T-helper 1 cell treated with Interleukin-12 subunit alpha and Interleukin-12 subunit beta and Interleukin-4 antibody, amounts not matched to agents 30 ng/mL and 1 ng/mL, for 36 hours (primary cell): ENCODE measurements around the gene SPTBN4. TPM values are rescaled to one million over a fixed set of nuclear protein-coding genes. Genes with fewer than 3 reads are reported as not detected.

Experiments
- intact Hi-C: fragments of 100-400 bp; cut with micrococcal nuclease; formaldehyde crosslinking; loops from one replicate; pipeline ENCODE4 v1.15.1; 2024
- total RNA-seq: library from RNA; stranded (reverse); gene quantifications from 2 replicates; pipeline ENCODE4 v1.2.3, GENCODE V29; 2022

The SPTBN4 gene
- total RNA-seq, 1 donor from 2014 or later: 0.15 TPM

- intact Hi-C loops: no loop called here
Measured at GRCh38 chr19:40625406-40626120, 158.8 kb downstream of the SPTBN4 start.

Other genes with a start within 250 kb of the SPTBN4 start
- gene TTC9B, start 248.6 kb upstream of the SPTBN4 start, total RNA-seq: not detected in 2 replicates
- gene CCNP, start 240.3 kb upstream of the SPTBN4 start, total RNA-seq: 0.27 and 0.41 TPM in 2 replicates
- 136 and 146 TPM in 2 replicates for gene AKT2, start 181.7 kb upstream of the SPTBN4 start, total RNA-seq
- 19.1 and 21.8 TPM in 2 replicates for gene C19orf47, start 118.6 kb upstream of the SPTBN4 start, total RNA-seq
- 67.0 and 70.6 TPM in 2 replicates for gene PLD3, start 118.3 kb upstream of the SPTBN4 start, total RNA-seq
- 0.07 TPM in 1 of 2 replicates, not detected in the other for gene HIPK4, start 76.8 kb upstream of the SPTBN4 start, total RNA-seq
- 0.66 and 0.68 TPM in 2 replicates for gene PRX, start 53.6 kb upstream of the SPTBN4 start, total RNA-seq
- 13.9 and 14.3 TPM in 2 replicates for gene SERTAD1, start 41.0 kb upstream of the SPTBN4 start, total RNA-seq
- gene SERTAD3, start 22.7 kb upstream of the SPTBN4 start, total RNA-seq: 11.3 and 17.0 TPM in 2 replicates
- gene BLVRB, start 1.3 kb upstream of the SPTBN4 start, total RNA-seq: 10.2 and 10.8 TPM in 2 replicates
- 156 and 166 TPM in 2 replicates for gene SHKBP1, start 109.9 kb downstream of the SPTBN4 start, total RNA-seq
- gene LTBP4, start 134.4 kb downstream of the SPTBN4 start, total RNA-seq: 55.5 and 58.3 TPM in 2 replicates
- gene NUMBL, start 223.7 kb downstream of the SPTBN4 start, total RNA-seq: 7.1 and 10.1 TPM in 2 replicates
- 28.9 and 33.5 TPM in 2 replicates for gene COQ8B, start 249.9 kb downstream of the SPTBN4 start, total RNA-seq